BJ (cell line): ENCODE results near the gene SIRPA. TPM values are rescaled to one million over a fixed set of nuclear protein-coding genes. Genes with fewer than 3 reads are reported as not detected.

Experiments
- CTCF ChIA-PET: fragments of 350-600 bp; formaldehyde crosslinking; extraction: SDS; loops from one replicate; lab custom pipeline; 2021; ENCODE audit warnings: antibody characterized with exemption, inconsistent platforms; lab: Yijun Ruan, JAX
- POLR2A ChIA-PET: fragments of 300-600 bp; sonication (Branson Sonifier 250); formaldehyde crosslinking; extraction: SDS; loops from one replicate; lab custom pipeline; 2021; ENCODE audit warnings: antibody characterized with exemption; lab: Charles Lee
- DNase-seq: peaks from one replicate; pipeline ENCODE4 v3.0.0-alpha.2; 2011; ENCODE audit warnings: low read depth
- H3K27me3 ChIP-seq: 2 replicates; pipeline ENCODE4 v1.6.0; 2011; ENCODE audit warnings: low read length; ENCODE audit not compliant: control insufficient read depth, insufficient read depth
- H3K36me3 ChIP-seq: 2 replicates; pipeline ENCODE4 v1.5.1; 2011; ENCODE audit warnings: low read length; ENCODE audit not compliant: control insufficient read depth, insufficient read depth
- H3K4me3 ChIP-seq: 2 replicates; pipeline ENCODE4 v1.5.1; 2011; ENCODE audit warnings: low read depth, mild to moderate bottlenecking, control low read depth, low read length
- polyA plus RNA-seq: library from polyadenylated mRNA; depleted of rRNA; stranded (reverse); fragments of >200 nt; gene quantifications from 2 replicates; pipeline ENCODE4 v1.2.3, GENCODE V29; 2011
- TF ChIP-seq, protein P1 (sequence below): IDR thresholded peaks from 2 replicates; pipeline ENCODE4 v1.5.1; 2011; ENCODE audit warnings: low read depth, mild to moderate bottlenecking, control low read depth, inconsistent platforms, low read length, moderate library complexity; ENCODE audit not compliant: insufficient read depth

SIRPA gene
- polyA plus RNA-seq, 1 experiment, result 34.1 TPM

- CTCF ChIA-PET, result no interaction called here
- no peaks in the 10 kb centered on the region for H3K36me3 ChIP-seq
- H3K4me3 ChIP-seq, result no peak overlapping the region
- TF ChIP-seq, protein P1, sequence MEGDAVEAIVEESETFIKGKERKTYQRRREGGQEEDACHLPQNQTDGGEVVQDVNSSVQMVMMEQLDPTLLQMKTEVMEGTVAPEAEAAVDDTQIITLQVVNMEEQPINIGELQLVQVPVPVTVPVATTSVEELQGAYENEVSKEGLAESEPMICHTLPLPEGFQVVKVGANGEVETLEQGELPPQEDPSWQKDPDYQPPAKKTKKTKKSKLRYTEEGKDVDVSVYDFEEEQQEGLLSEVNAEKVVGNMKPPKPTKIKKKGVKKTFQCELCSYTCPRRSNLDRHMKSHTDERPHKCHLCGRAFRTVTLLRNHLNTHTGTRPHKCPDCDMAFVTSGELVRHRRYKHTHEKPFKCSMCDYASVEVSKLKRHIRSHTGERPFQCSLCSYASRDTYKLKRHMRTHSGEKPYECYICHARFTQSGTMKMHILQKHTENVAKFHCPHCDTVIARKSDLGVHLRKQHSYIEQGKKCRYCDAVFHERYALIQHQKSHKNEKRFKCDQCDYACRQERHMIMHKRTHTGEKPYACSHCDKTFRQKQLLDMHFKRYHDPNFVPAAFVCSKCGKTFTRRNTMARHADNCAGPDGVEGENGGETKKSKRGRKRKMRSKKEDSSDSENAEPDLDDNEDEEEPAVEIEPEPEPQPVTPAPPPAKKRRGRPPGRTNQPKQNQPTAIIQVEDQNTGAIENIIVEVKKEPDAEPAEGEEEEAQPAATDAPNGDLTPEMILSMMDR, result no peak
- H3K27me3 ChIP-seq, result peaks cover 1% of the 10 kb centered on the region
- no peak for DNase-seq
- POLR2A ChIA-PET, result interaction anchor here (1.5 kb wide), 1 partner anchor 52 kb away, joined by 3 read pairs; no protein-coding TSS in a partner anchor
Observed at GRCh38 chr20:1861347-1861976, 33.7 kb upstream of the SIRPA start.

DNA sequence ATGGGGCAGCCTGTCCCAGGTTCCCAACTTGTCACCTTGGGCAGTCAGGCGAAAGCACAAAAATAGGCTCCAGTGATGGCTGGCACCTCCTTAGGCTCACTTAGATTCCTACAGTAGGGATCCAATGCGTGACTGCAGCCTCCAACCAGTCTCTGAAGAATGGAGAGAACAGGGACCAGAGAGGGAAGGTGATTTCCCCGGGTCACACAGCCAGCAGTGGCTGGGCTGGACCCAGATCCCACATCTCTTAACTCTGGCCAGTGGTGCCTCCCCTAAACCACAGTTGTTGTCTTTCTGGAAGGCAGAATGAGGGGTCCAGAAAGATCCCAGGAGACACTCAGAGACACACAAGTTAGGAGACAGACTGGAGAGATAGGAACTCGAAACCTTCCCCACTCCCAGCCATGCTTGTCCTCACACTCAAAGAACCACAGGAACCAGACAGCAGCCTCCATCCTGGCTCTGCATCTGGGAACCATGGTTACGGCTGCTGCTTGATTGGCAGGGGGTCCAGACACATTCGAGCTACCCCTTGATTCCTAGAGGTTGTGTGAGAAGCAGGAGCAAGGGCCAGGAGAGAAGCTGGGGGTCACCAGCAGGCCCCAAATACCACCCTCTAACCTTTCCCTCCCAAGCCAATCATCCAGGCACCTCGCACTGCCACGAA lies 33.1 kb upstream of the SIRPA start:
- Histone ChIP-seq H3K36me3 (no peaks in the 10 kb centered on the region), H3K4me3 (no peak overlapping the region), H3K27me3 (peaks cover 4% of the 10 kb centered on the region)
- TF ChIP-seq, protein P1, result no peak
- POLR2A ChIA-PET, result interaction anchor here (0.6 kb wide), 1 partner anchor 453 kb away, joined by 5 read pairs; no protein-coding TSS in a partner anchor
- CTCF ChIA-PET, result interaction anchor here (0.7 kb wide), 1 partner anchor 49 kb away, joined by 3 read pairs; no protein-coding TSS in a partner anchor
- DNase-seq, result no peak

GRCh38 chr20:1862663-1863053 lies 32.5 kb upstream of the SIRPA start:
- TF ChIP-seq, protein P1, result no peak
- ChIA-PET CTCF (interaction anchor here (0.7 kb wide), 1 partner anchor 49 kb away, joined by 3 read pairs; no protein-coding TSS in a partner anchor), POLR2A (interaction anchor here (0.6 kb wide), 1 partner anchor 452 kb away, joined by 5 read pairs; no protein-coding TSS in a partner anchor)
- Histone ChIP-seq H3K27me3 (peaks cover 6% of the 10 kb centered on the region), H3K36me3 (no peaks in the 10 kb centered on the region), H3K4me3 (no peak overlapping the region)
- DNase-seq, result no peak

DNA sequence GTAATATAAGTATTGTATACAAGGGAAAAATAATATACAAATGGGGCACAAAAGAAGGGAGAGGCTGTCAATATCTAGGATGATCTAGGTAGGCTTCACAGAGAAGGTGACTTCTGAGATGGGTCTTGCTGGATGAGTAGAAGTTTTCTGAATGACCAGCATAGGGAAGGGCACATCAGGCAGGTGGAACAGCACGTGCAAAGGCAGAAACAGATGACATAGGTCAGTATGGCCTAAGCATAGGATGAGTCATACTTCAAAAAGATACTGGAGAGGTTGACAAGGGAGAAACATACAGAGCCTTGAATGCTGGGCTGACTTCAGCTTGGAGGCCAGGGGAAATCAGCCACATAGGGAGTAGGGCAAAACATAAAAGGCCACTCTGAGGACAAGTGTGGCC lies 31.9 kb upstream of the SIRPA start:
- CTCF ChIA-PET, result no interaction called here
- POLR2A ChIA-PET, result no interaction called here

GRCh38 chr20:1866834-1867233 lies 28.4 kb upstream of the SIRPA start:
- POLR2A ChIA-PET, result no interaction called here
- peaks cover 6% of the 10 kb centered on the region for H3K27me3 ChIP-seq
- CTCF ChIA-PET, result interaction anchor here (0.7 to 1.0 kb wide), 3 partner anchors 8 to 65 kb away, joined by 3 read pairs; no protein-coding TSS in a partner anchor
- TF ChIP-seq, protein P1, result no peak
- H3K36me3 ChIP-seq, result no peaks in the 10 kb centered on the region
- H3K4me3 ChIP-seq, result no peak overlapping the region
- DNase-seq, result no peak

More for the DNA sequence above, 31.9 kb upstream of the SIRPA start:
- TF ChIP-seq, protein P1, result no peak
- DNase-seq, result no peak
- no peaks in the 10 kb centered on the region for H3K36me3 ChIP-seq
- H3K4me3 ChIP-seq, result no peak overlapping the region
- peaks cover 6% of the 10 kb centered on the region for H3K27me3 ChIP-seq
